Activated CD4-positive, CD25-positive, alpha-beta regulatory T cell treated with anti-CD3 and anti-CD28 coated beads, Interleukin-2, amount 50 U/mL, for 24 hours (primary cell): ENCODE data around the gene MRGPRG.
"Not testable (repeated sequence)": the region's sequence is repeated elsewhere in the genome, so short reads cannot be mapped to it uniquely, and the experiment has no call there.

Source experiments
- ATAC-seq, 2 donors: fragments of 150-1000 bp; cut with Tn5 transposase; one replicate each; pipeline ENCODE4 v1.10.0; 2021; ENCODE audit warnings: mild to moderate bottlenecking in 1 of 2, moderate library complexity in 1 of 2

The MRGPRG gene, protein sequence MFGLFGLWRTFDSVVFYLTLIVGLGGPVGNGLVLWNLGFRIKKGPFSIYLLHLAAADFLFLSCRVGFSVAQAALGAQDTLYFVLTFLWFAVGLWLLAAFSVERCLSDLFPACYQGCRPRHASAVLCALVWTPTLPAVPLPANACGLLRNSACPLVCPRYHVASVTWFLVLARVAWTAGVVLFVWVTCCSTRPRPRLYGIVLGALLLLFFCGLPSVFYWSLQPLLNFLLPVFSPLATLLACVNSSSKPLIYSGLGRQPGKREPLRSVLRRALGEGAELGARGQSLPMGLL

DNA sequence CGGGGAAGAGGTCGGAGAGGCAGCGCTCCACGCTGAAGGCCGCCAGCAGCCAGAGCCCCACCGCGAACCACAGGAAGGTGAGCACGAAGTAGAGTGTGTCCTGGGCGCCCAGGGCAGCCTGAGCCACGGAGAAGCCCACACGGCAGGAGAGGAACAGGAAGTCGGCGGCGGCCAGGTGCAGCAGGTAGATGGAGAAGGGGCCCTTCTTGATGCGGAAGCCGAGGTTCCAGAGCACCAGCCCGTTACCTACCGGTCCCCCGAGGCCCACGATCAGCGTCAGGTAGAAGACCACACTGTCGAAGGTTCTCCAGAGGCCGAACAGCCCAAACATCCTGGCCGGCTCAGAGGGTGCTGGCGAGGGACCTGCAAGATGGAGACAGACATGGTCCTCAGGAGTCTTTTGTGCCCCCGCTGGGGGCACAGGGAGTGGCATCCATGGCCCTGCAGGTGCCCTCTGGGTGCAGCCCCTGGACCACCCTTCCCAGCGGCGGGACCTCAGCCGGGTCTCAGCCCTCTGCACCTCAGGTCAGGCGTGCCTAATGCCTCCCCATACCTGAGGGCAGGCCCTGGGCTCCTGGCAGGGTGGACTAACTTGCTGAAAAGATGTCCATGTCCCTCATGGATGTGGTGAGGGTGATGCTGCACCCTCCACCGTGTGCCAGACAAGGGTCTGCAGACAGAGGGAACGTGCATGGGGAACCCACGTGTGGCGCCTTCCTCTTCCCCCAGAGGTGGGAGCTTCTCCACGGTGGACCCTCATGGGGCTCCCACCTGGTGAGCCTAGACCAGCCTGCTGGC is at the start of gene MRGPRG:
TSS of gene MRGPRG (minus strand) at position 331 of the 798 bp plus-strand sequence. CDS start at position 331, 0 bp downstream.
- no peak for ATAC-seq

DNA sequence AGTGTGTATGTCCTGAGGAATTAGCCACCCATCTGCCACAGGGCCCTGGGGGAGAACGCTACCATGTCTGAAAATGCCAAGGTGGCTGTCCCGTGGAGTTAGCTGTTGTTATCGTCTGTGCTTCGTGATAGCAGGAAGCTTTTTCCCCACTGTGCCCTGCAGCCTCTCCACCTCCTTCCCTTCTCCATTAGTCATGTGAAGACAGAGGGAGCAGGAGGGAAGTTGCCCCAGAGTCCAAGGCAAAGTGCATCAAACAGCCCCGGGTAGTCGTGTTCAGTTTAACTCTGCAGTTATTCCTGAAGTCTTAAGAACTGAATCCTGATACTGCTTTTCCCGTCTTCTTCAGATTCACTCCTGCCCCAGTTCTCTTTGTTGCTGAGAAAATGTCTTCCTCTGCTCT is 43.9 kb upstream of the MRGPRG start:
- not testable (repeated sequence) for ATAC-seq

DNA sequence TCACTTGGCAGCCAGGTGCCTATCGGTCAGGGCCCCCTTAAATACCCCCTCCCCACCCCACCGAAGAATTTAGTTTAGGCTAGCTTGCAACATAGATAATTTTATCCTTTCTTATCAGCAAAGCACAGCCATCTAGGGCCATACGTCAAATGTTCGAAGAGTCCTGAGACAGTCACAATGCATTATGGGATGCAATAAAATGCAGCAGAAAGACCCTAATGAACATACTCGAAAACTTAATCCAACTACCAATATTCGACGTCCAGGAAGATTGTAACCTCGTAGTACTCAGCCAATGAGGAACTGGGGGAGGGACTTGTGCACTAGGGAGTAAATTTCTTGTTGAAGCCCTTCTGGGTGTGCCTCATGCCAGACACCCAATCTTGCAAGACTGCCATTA is 43.2 kb upstream of the MRGPRG start:
- not testable (repeated sequence) for ATAC-seq

DNA sequence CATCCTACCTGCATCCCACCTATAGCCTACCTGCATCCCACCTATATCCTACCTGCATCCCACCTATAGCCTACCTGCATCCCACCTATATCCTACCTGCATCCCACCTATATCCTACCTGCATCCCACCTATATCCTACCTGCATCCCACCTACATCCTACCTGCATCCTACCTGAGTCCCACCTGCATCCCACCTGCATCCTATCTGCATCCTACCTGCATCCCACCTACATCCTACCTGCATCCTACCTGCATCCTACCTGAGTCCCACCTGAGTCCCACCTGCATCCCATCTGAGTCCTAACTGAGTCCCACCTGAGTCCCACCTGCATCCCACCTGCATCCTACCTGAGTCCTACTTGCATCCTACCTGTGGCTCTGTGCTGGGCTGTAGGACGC is 38.9 kb upstream of the MRGPRG start:
- not testable (repeated sequence) for ATAC-seq

DNA sequence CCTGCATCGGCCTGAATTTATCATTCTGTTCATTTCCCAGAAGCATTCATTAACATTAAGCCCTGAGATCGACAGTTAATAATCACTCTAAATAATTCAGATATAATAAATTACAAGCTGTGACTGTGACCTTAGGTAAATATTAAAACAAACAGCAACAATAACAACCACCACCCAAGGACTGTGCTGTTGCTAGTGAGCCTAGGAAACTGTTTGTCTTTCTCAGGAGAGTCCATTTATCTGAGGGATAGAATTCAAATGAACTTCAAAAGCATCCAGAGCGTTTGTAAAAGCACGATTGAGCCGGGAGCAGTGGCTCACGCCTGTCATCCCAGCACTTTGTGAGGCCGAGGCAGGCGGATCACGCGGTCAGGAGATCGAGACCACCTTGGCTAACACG is 36.6 kb upstream of the MRGPRG start:
- not testable (repeated sequence) for ATAC-seq

DNA sequence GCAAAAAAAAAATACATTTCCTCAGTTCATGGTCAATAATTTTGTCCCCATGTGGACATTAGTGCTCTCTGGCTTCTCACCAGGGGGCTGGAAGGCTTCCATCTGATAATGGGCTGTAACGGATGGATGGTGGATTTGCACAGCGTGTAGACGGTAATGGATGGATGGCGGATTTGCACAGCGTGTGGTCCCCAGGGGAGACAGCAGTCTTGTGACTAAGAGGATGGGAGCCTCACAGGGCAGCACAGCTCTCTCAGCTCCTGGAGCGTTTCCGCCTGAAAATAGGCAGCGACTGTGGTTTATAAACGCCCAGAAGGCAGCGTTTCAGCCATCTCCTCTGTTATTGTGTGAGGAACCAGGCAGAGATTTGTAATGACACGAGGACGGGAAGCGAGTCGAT is 36.2 kb upstream of the MRGPRG start:
- ATAC-seq = not testable (repeated sequence)

DNA sequence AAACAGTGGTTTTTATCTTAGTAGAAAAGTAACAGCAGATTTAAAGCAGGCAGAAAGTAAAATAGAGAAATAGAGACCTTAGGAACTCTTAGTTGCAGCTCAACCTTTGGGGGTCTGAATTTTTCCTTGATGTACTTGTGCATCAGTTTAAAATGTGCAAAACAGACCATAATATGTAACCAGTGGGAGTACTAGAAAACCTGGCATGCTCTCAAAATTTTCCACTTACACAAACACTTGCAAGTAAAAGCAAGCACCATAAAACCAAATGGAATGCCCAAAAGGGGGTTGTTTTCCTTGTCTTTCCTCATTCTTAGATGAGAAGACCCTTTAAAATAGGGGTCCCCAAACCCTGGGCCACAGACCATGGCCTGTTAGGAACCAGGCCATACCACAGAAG is 26.5 kb upstream of the MRGPRG start:
- ATAC-seq = no peak

DNA sequence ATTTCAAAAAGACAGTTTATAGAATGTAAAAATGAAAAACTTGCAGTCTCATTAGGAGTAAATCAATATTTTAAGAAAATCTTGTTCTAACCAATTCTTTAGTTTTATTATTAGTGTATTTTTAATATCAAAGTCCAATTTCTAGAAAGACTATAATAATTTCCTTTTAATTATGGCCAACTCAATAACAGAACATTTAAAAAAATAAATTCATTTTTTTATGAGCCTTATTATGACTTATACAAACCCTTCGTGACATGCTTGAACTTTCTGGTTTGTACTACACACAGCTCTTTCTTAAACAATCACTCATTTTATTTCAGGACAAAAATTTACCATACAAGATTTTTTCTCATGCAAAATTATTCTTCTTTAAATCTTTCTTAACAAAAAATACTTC is 25.3 kb upstream of the MRGPRG start:
- no peak for ATAC-seq

DNA sequence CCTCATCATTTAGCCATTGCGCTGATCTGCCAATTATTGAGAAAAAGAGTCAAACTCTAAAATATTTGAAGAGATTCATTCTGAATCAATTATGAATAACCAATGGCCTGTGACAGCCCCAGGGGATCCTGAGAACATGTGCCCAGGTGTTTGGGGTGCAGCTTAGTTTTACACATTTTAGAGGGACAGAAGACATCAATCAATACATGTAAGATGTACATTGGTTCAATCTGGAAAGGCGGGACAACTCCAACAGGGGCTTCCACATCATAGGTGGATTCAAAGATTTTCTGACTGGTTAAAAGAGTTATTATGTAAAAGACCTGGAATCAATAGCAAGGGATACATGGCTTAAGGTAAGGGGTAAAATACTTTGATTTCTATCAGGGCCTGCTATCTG is 18.5 kb upstream of the MRGPRG start:
- ATAC-seq = no peak

DNA sequence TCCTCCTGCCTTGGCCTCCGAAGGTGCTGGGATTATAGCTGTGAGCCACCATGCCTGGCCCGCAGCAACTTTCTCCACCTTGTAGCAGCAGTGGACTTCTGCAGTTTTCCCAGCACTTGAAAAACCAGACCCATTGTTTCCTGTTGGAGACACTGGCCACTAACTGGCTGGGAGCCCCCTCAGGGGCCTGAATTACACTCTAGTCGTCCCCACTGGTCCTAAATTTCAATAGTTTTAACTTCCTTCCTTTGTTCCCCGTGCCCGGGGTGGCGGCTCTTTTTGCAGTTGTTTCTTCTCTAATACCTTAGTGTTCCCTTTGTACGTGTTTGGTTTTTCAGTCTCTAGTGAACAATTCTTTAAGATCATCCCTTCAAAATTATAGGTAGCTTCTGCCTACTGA is 16.2 kb upstream of the MRGPRG start:
- ATAC-seq = no peak

DNA sequence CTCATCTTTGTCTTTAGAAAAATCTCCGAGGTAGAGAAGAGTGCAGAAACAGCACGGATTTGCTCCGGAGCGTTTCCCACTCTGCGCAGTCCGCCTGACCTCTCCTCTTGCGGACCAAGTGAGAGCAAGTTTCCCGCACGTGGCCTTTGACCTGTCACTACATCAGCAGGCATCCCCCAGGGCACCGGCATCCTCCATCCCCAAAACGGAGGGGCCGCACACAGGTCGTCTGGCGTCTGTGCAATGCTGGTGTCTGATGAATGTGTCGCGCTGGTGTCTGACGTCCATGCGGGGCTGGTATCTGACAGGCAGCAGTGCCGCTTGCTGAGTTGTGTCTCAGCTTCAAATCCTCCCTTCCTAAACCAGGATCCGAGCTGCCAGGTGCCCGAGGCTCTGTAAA is 14.3 kb upstream of the MRGPRG start:
- no peak for ATAC-seq

DNA sequence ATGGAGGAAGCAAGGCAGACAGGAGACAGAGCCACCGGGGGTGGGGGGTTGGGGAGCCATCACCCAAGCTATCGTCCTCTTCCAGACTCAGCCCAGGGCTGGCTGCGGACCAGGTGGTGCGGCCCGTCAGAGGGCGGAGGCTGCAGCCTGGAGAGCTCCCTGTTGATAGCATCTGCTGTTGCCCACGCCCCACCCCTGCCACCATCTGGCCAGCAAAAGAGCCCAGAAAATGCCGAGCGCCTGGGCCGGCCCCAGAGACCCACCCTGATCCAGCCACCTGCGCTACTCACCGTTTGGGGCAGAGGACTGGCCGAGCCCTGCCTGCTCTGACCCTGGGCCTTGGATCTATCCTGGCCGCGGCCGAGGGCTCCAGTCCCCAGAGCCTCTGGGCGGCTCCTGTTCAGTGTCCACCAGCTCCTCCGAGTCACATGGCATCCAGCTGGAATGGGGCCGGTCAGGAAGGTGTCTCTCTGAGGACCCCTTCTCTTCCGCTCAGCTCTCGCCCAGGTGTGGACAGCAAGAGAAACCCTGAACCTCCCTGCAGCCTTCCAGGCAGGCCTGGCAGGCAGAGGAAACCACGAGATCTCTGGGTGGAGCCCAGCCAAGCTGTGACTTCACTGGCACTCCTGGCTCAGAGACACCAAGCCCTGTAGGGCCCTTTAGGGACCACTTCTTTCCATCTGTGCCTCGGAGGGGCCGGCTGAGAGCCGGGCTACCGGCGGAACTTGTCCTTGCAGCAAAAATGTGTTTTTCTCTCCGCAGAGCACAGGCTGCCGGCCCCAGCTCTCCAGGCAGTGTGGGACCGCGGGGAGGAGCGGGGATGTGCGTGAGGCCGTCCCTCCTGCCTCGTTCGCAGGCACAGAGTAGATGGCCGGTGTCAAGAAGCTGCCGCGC is 13.5 kb upstream of the MRGPRG start, which contains the start of gene MRGPRE:
TSS of gene MRGPRE (minus strand) at position 567 of the 894 bp plus-strand sequence. CDS start 3,618 bp downstream, outside the sequence.
- ATAC-seq = no peak

DNA sequence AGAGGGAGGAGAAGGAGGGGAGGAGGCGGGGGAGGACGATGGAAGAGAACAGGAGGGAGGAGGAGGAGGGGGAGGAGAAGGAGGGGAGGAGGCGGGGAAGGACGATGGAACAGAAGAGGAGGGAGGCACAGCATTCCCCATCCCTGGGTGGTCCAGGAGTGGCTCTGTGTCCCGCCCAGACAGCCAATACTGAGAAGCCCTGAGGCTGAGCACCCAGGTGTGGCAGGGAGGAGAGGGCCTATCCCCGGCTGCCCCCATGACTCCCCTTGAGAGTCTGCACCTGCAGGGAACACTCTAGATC is 12.9 kb upstream of the MRGPRG start:
- ATAC-seq = no peak

DNA sequence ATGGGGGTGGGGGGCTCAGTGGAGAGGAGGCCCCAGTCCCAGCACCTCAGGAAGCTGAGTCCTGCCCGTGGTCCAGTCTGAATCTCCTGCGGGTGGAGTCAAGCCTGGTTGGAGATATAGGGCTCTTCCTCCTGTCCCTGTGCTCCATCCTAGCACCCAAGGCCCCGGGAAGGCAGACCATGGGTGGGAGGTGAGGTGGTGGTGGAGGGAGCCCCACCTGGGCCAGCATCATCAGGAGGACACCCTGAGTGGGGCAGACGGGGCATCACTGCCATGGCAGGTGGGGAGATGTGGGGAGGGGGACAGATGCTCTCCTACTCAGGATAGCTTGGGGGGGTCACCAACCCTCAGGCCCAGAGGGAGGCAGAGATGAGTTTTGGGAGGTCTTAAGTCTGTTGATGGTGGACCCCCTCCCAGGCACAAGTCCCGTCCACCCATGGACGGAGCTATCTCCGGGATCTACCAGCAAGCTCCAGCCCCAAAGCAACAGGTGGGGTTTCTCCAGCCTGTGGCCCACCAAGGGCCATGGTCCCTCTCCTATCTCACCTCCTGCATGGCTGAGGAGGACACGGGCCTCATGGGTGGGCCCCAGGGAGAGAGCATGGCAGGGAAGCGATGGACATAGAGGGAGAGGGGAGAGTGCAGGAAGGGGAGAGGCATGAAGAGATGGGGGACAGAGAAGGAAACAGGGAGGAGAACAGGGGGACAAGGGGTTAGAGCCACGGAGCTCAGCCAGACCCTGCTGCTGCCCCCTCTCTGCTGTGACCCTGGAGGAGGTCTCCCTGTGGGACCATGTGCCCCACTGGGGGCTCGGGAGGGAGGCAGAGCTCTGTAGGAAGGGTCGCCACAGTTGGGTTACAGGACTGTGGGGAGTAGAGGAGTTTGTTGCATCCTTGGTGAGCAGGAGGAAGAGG is 12.3 kb upstream of the MRGPRG start:
- no peak for ATAC-seq

DNA sequence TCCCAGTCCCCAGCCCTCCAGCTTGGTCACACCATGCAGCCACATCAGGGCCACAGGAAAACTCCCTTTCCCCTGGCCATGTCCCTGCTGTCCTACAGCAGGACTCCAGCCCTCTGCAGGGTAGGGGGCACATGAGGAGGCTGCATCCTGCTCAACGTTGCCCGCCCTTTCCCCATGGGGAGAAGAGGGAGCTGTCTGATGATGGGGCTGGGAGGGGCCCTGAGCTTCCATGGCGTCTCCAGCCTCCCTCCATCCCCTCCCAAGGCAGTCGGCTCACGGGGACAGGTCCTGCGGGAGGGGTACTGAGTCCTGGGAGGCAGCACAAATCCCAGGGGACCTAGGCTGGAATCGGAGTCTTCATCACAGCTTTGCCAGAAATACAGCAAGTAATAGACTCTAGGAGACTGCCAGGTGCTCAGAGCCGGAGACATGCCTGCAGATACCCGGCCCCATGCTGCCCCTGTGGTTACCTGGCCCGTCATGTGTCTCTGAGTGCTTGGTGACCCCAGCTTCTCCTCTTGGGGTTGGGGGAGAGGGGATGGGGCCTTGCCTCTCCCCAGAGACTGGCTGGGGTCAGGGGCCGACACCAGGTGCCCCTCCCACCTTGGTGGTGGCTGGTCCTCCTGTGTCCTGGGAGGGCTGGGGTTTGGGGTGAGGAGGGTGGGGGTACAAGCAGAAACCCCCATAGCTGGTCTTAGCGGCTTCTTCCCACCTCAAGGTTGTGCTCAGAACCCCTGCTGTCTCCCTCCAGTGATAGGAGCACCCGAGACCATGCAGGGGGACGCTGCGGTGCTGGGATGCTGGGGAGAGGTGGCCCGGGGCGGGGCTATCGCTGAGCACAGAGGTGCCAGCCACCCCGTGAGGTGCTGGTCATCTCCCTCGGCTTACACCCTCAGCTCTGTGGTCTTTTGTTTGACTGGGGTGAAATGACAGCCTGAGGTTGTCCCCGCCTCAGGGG is 11.3 kb upstream of the MRGPRG start:
- ATAC-seq = no peak

DNA sequence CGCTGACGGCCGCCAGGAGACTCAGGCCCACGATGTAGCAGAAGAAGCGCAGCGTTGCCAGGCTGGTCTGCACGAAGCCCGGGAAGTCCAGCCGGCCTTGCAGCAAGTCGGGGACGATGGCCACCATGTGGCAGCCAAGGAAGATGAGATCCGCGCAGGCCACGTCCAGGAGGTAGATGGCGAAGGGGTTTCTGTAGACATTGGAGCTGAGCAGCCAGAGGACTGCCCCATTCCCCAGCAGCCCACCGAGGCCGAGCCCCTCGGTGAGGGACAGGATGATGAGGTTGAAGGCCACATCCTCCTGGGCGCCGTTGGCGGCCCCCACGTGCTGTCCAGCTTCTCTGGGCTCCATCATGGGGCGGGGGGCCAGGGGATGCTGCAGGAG is 9.8 kb upstream of the MRGPRG start:
- no peak for ATAC-seq

DNA sequence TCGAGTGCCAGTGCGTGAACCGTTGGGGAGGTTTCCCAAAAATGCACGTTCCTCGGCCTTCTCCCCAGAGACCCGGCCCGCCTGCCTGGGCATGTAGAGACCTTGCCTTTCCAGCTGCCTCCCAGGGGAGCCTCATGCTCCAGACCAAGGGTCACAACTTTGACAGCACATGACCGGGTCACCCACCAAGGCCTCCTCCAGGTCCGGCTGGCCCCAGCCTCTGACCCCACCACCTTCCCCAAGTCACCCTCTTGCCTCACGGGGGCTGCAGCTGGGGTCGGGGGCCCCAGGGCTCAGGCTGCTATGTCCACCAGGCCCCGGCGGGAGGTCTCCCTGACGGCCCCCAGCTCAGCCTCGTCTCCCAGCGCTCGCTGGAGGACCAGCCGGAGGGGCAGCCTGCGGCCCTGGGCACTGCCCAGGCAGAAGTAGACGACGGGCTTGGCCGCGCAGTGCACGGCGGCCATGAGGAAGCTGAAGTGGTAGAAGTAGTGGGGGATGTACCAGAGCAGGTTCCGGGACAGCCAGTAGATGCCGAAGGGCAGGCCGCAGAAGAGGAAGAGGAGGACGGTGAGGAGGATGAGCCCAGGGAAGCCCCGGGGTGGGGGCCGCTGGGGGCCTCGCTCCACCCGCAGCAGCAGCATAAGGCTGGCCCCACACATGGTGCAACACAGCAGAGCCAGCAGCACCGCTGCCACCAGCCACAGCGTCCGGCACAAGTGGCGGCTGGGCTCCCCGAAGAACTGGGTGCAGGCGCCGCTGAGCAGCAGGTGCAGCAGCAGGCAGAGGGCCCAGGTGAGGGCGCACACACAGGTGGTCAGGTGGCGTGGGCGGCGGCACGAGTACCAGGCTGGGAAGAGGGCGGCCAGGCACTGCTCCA is 9.2 kb upstream of the MRGPRG start:
- no peak for ATAC-seq

DNA sequence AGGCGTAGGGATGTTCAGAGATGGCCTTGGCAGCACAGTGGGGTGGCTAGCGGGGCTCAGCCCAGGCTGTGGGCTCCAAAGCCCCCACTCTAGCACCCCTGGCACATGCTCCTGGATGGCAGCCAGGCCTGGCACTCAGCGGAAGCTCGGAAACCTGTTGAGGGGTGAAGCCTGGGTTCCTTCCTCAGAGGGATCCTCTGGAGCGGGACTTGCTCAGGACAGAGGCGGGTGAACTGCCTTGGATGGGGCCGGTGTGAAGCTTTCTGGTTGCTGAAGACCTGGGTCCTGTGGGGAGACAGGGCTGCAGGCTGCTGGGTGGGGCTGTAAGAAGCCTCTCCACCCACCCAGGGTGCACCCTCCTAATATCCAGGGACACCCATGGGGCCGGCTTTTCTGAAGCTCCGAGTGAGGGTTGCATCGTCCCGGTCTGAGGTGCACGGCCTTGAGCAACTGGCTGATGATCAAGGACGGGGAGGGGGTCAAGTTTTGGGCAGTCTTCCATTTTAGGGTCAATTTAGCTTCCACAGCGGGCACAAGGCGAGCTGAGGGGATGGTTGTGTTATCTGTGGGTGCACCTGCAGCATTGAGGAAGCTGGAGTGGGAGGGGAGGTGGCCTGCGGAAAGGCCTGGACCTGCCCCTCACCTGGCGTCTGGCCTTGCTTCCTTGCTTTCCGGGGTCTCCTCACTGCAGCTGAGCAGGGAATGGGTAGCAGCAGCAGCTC is 8.4 kb upstream of the MRGPRG start:
- ATAC-seq = no peak
